Activated CD8-positive, alpha-beta T cell treated with anti-CD3 and anti-CD28 coated beads, Interleukin-2, amount 10 ng/mL, durations not matched to agents 7 days and 5 days (primary cell): Measurements from ENCODE around the gene FOXP4. TPM values are rescaled to one million over a fixed set of nuclear protein-coding genes. Genes with fewer than 3 reads are reported as not detected.

ENCODE experiments used
- ATAC-seq: fragments of 150-1000 bp; cut with Tn5 transposase; one replicate; pipeline ENCODE4 v1.10.0; 2021; ENCODE audit warnings: moderate library complexity
- CTCF ChIA-PET: fragments of 350-600 bp; sonication (Branson Sonifier 250); formaldehyde crosslinking; loops from one replicate; lab custom pipeline; 2021; ENCODE audit warnings: antibody characterized with exemption; lab: Charles Lee
- POLR2A ChIA-PET: fragments of 350-600 bp; sonication (Branson Sonifier 250); formaldehyde crosslinking; loops from one replicate; lab custom pipeline; 2021; ENCODE audit warnings: antibody characterized with exemption; lab: Charles Lee
- DNase-seq: peaks from one replicate; pipeline ENCODE4 v3.0.0-alpha.2; 2020
- H3K27ac Mint-ChIP-seq: one replicate; pipeline ENCODE4 v1.8.0; 2021; ENCODE audit warnings: mild to moderate bottlenecking, mixed read lengths
- H3K27me3 Mint-ChIP-seq: one replicate; pipeline ENCODE4 v1.8.0; 2021; ENCODE audit warnings: low read depth, mixed read lengths
- H3K36me3 Mint-ChIP-seq: one replicate; pipeline ENCODE4 v1.8.0; 2021; ENCODE audit warnings: low read depth, mixed read lengths
- H3K4me1 Mint-ChIP-seq: one replicate; pipeline ENCODE4 v1.8.0; 2021; ENCODE audit warnings: low read depth, mixed read lengths
- H3K4me3 Mint-ChIP-seq: one replicate; pipeline ENCODE4 v1.8.0; 2021; ENCODE audit warnings: mild to moderate bottlenecking, mixed read lengths
- H3K9me3 Mint-ChIP-seq: one replicate; pipeline ENCODE4 v1.8.0; 2022; ENCODE audit warnings: mixed read lengths; ENCODE audit not compliant: insufficient read depth
- microRNA-seq: library from miRNA; unstranded; fragments of <30 nt; microRNA quantifications from one replicate; pipeline ENCODE4 v1.2.0, GENCODE V29; 2022
- total RNA-seq, 2 experiments: library from RNA; stranded (reverse); gene quantifications; one replicate each; pipeline ENCODE4 v1.2.3, GENCODE V29; 2021

FOXP4 gene
- total RNA-seq, 2 experiments from 2014 or later = 6.7 to 7.1 TPM

- Mint-ChIP-seq H3K36me3 (no peaks in the 10 kb centered on the region), H3K4me3 (no peak overlapping the region), H3K4me1 (no peaks in the 10 kb centered on the region), H3K27ac (no peak overlapping the region), H3K27me3 (no peaks in the 10 kb centered on the region), H3K9me3 (no peaks in the 10 kb centered on the region)
- no peak for ATAC-seq
- POLR2A ChIA-PET = no interaction called here
- CTCF ChIA-PET = interaction anchor here (1.0 kb wide), 1 partner anchor 32 kb away, joined by 3 read pairs; no protein-coding TSS in a partner anchor
- no peak for DNase-seq
Measured at GRCh38 chr6:41651246-41651961, 105.2 kb downstream of the FOXP4 start.

Small RNA genes within 50 kb of the gene (microRNA-seq; reads per million reads assigned to microRNA genes)
- gene MIR4641 = not detected

Other genes starting within 250 kb of the FOXP4 start
- 1 to 10 TPM in 1 of 2 experiments, under 1 TPM in 1; 0.45 to 1.3 TPM for gene NCR2, start 210.8 kb upstream of the FOXP4 start, total RNA-seq
- gene MDFI, start 92.1 kb downstream of the FOXP4 start, total RNA-seq = not detected
- gene TFEB, start 189.2 kb downstream of the FOXP4 start, total RNA-seq = 10 to 100 TPM; 18.5 to 21.2 TPM
- gene PGC, start 201.0 kb downstream of the FOXP4 start, total RNA-seq = not detected
- gene FRS3, start 233.5 kb downstream of the FOXP4 start, total RNA-seq = 1 to 10 TPM; 5.1 to 7.0 TPM
- under 1 TPM in 1 of 2 experiments, not detected in 1; 0.40 TPM for gene PRICKLE4, start 234.4 kb downstream of the FOXP4 start, total RNA-seq
- 100 to 1,000 TPM; 215 to 218 TPM for gene TOMM6, start 241.3 kb downstream of the FOXP4 start, total RNA-seq